Neural cell (in vitro differentiated cells): ENCODE data around the gene TAF7L.
"Not testable (repeated sequence)": the region's sequence is repeated elsewhere in the genome, so short reads cannot be mapped to it uniquely, and the experiment has no call there.

Experiments
- CTCF ChIP-seq: fragments of 450-650 bp; IDR thresholded peaks from 2 replicates; pipeline ENCODE4 v1.5.1; 2014; ENCODE audit warnings: antibody characterized with exemption, mild to moderate bottlenecking, moderate library complexity; ENCODE audit not compliant: poor library complexity, severe bottlenecking
- EP300 ChIP-seq: fragments of 450-650 bp; conservative IDR thresholded peaks from 2 replicates; pipeline ENCODE4 v1.6.1; 2014; ENCODE audit warnings: antibody characterized with exemption, mild to moderate bottlenecking, moderate library complexity; ENCODE audit not compliant: poor library complexity, severe bottlenecking
- EZH2 ChIP-seq: fragments of 200-600, 300-800 bp; shearing (Covaris generic), sonication (generic); IDR thresholded peaks from 2 replicates; pipeline ENCODE4 v1.6.1; 2014; ENCODE audit warnings: antibody characterized with exemption, low read length, borderline replicate concordance, mild to moderate bottlenecking; ENCODE audit not compliant: insufficient read depth, poor library complexity, severe bottlenecking
- MXI1 ChIP-seq: fragments of 450-650 bp; conservative IDR thresholded peaks from 2 replicates; pipeline ENCODE4 v1.6.1; 2014; ENCODE audit warnings: antibody characterized with exemption, mild to moderate bottlenecking; ENCODE audit not compliant: poor library complexity, severe bottlenecking
- POLR2AphosphoS5 ChIP-seq: IDR thresholded peaks from 2 replicates; pipeline ENCODE4 v1.6.1; 2012
- REST ChIP-seq: IDR thresholded peaks from 2 replicates; pipeline ENCODE4 v1.6.1; 2012; ENCODE audit warnings: borderline replicate concordance
- SMC3 ChIP-seq: fragments of 450-650 bp; conservative IDR thresholded peaks from 2 replicates; pipeline ENCODE4 v1.6.1; 2014; ENCODE audit warnings: antibody characterized with exemption, mild to moderate bottlenecking, moderate library complexity; ENCODE audit not compliant: poor library complexity
- TAF1 ChIP-seq: IDR thresholded peaks from 2 replicates; pipeline ENCODE4 v1.6.1; 2012; ENCODE audit warnings: low read depth

GRCh38 chrX:101334310-101334709 lies 43.2 kb upstream of the TAF7L start:
- not testable (repeated sequence) for TF ChIP-seq SMC3, CTCF, TAF1, REST, EP300, EZH2, POLR2AphosphoS5, MXI1
